Stomach (tissue), 9 donors: ENCODE data around the gene IL10RA. TPM values are rescaled to one million over a fixed set of nuclear protein-coding genes. Genes with fewer than 3 reads are reported as not detected.

ENCODE experiments used
- DNase-seq, 2 donors: peaks; one replicate each; pipeline versions ENCODE4 v3.0.0 to v3.0.0-alpha.2; 2013 to 2019
- H3K27ac ChIP-seq, 5 donors: fragments of 200-600 bp in 4 of 5; sonication (generic) in 4 of 5; one replicate each; pipeline ENCODE4 v1.5.1; 2013 to 2019; ENCODE audit warnings: mild to moderate bottlenecking in 1 of 5, moderate library complexity in 1 of 5
- H3K27me3 ChIP-seq, 3 donors: fragments of 200-600 bp; sonication (generic); one replicate each; pipeline ENCODE4 v1.5.1; 2017 to 2019; ENCODE audit warnings: mixed run types in 1 of 3
- H3K36me3 ChIP-seq, 4 donors: fragments of 200-600 bp; sonication (generic); 1 replicate in 3 of 4; 2 replicates in 1 of 4; pipeline ENCODE4 v1.5.1; 2016 to 2019
- H3K4me1 ChIP-seq, 4 donors: fragments of 200-600 bp; sonication (generic); one replicate each; pipeline ENCODE4 v1.5.1; 2016 to 2019
- H3K4me3 ChIP-seq, 4 donors: fragments of 200-600 bp; sonication (generic) in 3 of 4; one replicate each; pipeline ENCODE4 v1.5.1; 2016 to 2019; ENCODE audit warnings: mild to moderate bottlenecking in 1 of 4
- H3K9me3 ChIP-seq, 4 donors: fragments of 200-600 bp; sonication (generic); one replicate each; pipeline ENCODE4 v1.5.1; 2016 to 2019
- EP300 ChIP-seq: sonication (generic); formaldehyde crosslinking; IDR thresholded peaks from one replicate; pipeline ENCODE4 v1.6.1; 2017; ENCODE audit warnings: antibody characterized with exemption
- POLR2A ChIP-seq, 4 donors: fragments of 450-650 bp; IDR thresholded peaks; one replicate each; pipeline ENCODE4 v1.6.1; 2016; ENCODE audit warnings: antibody characterized with exemption in 4 of 4, control low read depth in 2 of 4, mild to moderate bottlenecking in 1 of 4, moderate library complexity in 1 of 4
- POLR2AphosphoS5 ChIP-seq, 3 donors: sonication (generic); formaldehyde crosslinking; IDR thresholded peaks; one replicate each; pipeline ENCODE4 v1.6.1; 2016; ENCODE audit warnings: antibody characterized with exemption in 3 of 3
- WGBS, 5 donors: extraction: QIAGEN DNeasy Blood & Tissue Kit in 3 of 5; methylation state at CpG; one replicate each; pipeline versions ENCODE4 v1.1.5 to v1.1.7; 2013 to 2018; 5-methylcytosine and 5-hydroxymethylcytosine counted together
- intact Hi-C: fragments of 100-400 bp; cut with DNase I; formaldehyde crosslinking; loops from one replicate; pipeline ENCODE4 v1.15.1; 2023; ENCODE audit warnings: low total_unique reads
- polyA plus RNA-seq, 3 donors: library from polyadenylated mRNA; stranded (reverse); fragments of 200-250 nt; gene quantifications; one replicate each; pipeline ENCODE4 v1.2.3, GENCODE V29; 2013
- total RNA-seq, 5 donors: library from RNA; depleted of rRNA; stranded (reverse); fragments of >200 nt; gene quantifications; one replicate each; pipeline versions ENCODE4 v1.1.0 to v1.2.3, GENCODE V29; 2014 to 2016
- TF ChIP-seq, protein P1 (sequence below), 7 experiments: fragments of 450-650 bp in 4 of 7; fragments of 200-600 bp in 3 of 7; sonication (generic) in 3 of 7; IDR thresholded peaks; one replicate each; pipeline ENCODE4 v1.5.1; 2016 to 2019; ENCODE audit warnings: antibody characterized with exemption in 7 of 7, control low read depth in 2 of 7, mild to moderate bottlenecking in 1 of 7
- donor health status: healthy with polysubstance abuse.
- donor health status: Bipolar disorder and iron deficiency.
- donor health status: healthy.

Gene IL10RA
- total and polyA plus RNA-seq, 8 donors: 2.1 to 190 (median 8.0) TPM

DNA sequence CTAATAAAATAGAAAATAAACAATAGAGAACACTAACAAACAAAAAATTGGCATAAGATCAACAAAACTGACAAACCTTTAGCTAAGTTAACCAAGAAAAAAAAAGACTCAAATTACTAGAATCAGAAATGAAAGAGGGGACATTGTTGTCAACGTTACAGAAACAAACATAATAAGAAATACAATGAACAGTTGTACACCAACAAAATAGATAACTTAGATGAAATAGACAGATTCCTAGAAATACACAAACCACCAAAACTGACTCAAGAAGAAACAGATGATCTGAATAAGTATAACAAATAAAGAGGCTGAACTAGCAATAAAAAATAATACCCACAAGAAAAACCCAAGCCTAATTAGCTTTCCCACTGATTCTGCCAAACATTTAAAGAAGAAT, 55.9 kb downstream of the IL10RA start:
- Histone ChIP-seq H3K27me3 (peaks cover 0 to 13% (median 0%) of the 10 kb centered on the region in 3 donors), H3K4me3 (no peak overlapping the region), H3K9me3 (no peaks in the 10 kb centered on the region), H3K36me3 (no peaks in the 10 kb centered on the region), H3K27ac (no peak overlapping the region), H3K4me1 (no peaks in the 10 kb centered on the region)
- no peak for DNase-seq
- TF ChIP-seq POLR2A (IDR thresholded peaks at IDR 0.05) (no peak), POLR2AphosphoS5 (IDR thresholded peaks at IDR 0.05) (no peak), EP300 (no peak)
- TF ChIP-seq, protein P1, sequence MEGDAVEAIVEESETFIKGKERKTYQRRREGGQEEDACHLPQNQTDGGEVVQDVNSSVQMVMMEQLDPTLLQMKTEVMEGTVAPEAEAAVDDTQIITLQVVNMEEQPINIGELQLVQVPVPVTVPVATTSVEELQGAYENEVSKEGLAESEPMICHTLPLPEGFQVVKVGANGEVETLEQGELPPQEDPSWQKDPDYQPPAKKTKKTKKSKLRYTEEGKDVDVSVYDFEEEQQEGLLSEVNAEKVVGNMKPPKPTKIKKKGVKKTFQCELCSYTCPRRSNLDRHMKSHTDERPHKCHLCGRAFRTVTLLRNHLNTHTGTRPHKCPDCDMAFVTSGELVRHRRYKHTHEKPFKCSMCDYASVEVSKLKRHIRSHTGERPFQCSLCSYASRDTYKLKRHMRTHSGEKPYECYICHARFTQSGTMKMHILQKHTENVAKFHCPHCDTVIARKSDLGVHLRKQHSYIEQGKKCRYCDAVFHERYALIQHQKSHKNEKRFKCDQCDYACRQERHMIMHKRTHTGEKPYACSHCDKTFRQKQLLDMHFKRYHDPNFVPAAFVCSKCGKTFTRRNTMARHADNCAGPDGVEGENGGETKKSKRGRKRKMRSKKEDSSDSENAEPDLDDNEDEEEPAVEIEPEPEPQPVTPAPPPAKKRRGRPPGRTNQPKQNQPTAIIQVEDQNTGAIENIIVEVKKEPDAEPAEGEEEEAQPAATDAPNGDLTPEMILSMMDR (IDR thresholded peaks at IDR 0.05): no peak
- intact Hi-C loops: no loop called here
- 54 to 82% (median 62%) methylated on average over 1 of the region's 1 CpG for WGBS, 5 donors

DNA sequence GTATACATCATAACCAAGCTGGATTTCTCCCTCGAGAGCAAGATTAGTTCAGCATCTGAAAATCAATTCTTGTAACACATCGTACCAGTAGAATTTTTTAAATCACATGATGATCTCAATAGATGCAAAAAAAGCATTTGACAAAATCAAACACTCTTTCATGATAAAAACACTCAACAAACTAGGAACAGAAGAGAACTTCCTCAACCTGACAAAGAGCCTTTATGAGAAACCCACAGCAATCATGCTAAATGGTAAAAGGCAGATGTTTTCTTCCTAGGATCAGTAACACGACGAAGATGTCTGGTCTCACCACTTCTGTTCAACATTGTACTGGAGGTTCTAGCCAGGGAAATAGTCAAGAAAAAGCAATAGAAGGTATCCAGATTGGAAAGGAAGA, 56.6 kb downstream of the IL10RA start:
- intact Hi-C loops: no loop called here
- Histone ChIP-seq H3K36me3 (no peaks in the 10 kb centered on the region), H3K27me3 (peaks cover 0 to 10% (median 0%) of the 10 kb centered on the region in 3 donors), H3K4me1 (no peaks in the 10 kb centered on the region), H3K9me3 (no peaks in the 10 kb centered on the region), H3K27ac (no peak overlapping the region), H3K4me3 (no peak overlapping the region)
- WGBS, 5 donors: 38 to 55% (median 47%) methylated on average over 4 of the region's 4 CpGs
- TF ChIP-seq, protein P1 (IDR thresholded peaks at IDR 0.05): no peak
- TF ChIP-seq POLR2AphosphoS5 (IDR thresholded peaks at IDR 0.05) (no peak), POLR2A (IDR thresholded peaks at IDR 0.05) (no peak), EP300 (no peak)
- no peak for DNase-seq

DNA sequence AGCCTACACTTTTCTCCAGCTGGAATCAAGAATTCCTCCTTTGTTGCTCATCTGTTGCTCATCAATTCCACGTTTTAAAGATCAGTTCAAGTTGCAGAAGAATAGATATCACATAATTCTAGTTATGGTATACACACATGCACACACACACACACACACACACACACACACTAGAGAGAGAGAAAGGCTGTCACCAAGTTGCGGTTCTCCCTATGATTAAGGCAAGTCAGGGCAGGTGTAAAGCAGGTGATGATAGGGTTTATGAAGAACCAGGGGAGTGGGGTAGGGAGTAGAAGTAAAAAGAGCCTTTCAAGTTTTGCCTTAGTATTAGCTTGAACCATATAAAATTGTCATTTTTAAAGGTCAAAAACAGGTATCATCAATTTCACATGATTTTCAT, 59.0 kb downstream of the IL10RA start:
- Histone ChIP-seq H3K4me3 (no peak overlapping the region), H3K27me3 (peaks cover 0 to 4% (median 0%) of the 10 kb centered on the region in 3 donors), H3K36me3 (no peaks in the 10 kb centered on the region), H3K9me3 (no peaks in the 10 kb centered on the region), H3K27ac (no peak overlapping the region), H3K4me1 (no peaks in the 10 kb centered on the region)
- intact Hi-C loops: no loop called here
- 62 to 78% (median 69%) methylated on average over 2 of the region's 2 CpGs for WGBS, 5 donors
- DNase-seq: no peak
- TF ChIP-seq EP300 (no peak), POLR2AphosphoS5 (IDR thresholded peaks at IDR 0.05) (no peak), POLR2A (IDR thresholded peaks at IDR 0.05) (no peak)
- TF ChIP-seq, protein P1 (IDR thresholded peaks at IDR 0.05): no peak

DNA sequence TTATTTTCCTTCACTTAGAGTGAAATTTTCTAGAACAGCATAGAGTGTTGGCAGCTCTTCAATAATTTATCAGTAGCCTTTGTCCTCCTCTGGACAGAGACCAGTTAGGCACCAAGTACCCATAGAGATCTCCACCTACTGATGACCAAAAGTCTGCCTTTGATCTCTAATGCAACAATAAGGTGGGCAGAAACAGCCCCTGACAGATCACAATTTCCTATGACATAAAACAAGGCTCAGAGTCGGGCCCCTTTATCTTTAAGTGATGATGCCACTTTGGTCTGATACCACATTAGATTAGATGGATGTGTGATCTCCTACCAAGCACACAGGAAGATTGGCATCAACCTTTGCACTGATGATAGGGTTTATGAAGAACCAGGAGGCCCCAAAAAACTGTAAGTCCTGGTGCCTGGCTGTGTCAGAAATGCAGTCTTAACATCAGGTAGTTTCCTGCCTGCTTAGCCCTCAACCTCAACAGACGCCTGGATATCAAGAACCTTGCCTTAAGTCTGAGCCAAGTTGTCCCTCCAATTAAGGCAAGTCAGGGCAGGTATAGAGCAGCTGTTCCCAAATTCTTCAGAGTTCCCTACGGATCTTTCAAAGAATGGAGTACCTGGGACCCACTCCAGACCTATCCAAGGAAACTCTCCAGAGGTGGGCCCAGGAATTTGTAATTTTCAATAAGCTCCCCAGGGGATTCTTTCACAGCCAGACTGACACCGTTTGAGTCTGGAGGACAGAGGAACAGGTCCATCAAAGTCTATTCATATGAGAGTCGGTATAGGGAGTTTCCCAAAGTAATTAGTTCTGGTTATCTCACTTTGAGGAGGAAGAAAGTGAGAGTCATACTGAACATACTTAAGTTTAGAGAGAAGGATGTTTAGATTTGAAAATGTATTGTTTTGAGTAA, 60.1 kb downstream of the IL10RA start:
- DNase-seq: no peak
- intact Hi-C loops: no loop called here

More for the DNA sequence above, 60.1 kb downstream of the IL10RA start:
- H3K36me3 ChIP-seq: no peaks in the 10 kb centered on the region
- no peak for TF ChIP-seq POLR2A (IDR thresholded peaks at IDR 0.05)
- no peak overlapping the region for H3K27ac ChIP-seq
- peaks cover 0 to 4% (median 0%) of the 10 kb centered on the region in 3 donors for H3K27me3 ChIP-seq
- H3K4me3 ChIP-seq: no peak overlapping the region
- no peaks in the 10 kb centered on the region for H3K4me1 ChIP-seq
- 38 to 55% (median 47%) methylated on average over 5 of the region's 5 CpGs for WGBS, 5 donors
- H3K9me3 ChIP-seq: no peaks in the 10 kb centered on the region
